Prostate gland (tissue), 2 donors: Measurements from ENCODE around the gene LUM. TPM values are rescaled to one million over a fixed set of nuclear protein-coding genes. Genes with fewer than 3 reads are reported as not detected.

Source experiments
- DNase-seq: peaks from one replicate; pipeline ENCODE4 v3.0.0-alpha.2; 2019; ENCODE audit warnings: low spot score
- H3K27ac ChIP-seq, 2 donors: fragments of 200-600 bp; sonication (generic); 2 replicates each; pipeline ENCODE4 v1.5.1; 2017 to 2019
- H3K27me3 ChIP-seq: fragments of 200-600 bp; sonication (generic); replicated peaks from 2 replicates; pipeline ENCODE4 v1.5.1; 2019; ENCODE audit not compliant: insufficient read depth
- H3K36me3 ChIP-seq, 2 donors: fragments of 200-600 bp; sonication (generic); 1 replicate in 1 of 2; 2 replicates in 1 of 2; pipeline versions ENCODE4 v1.5.1 to v1.8.1; 2017 to 2019
- H3K4me1 ChIP-seq: fragments of 200-600 bp; sonication (generic); replicated peaks from 2 replicates; pipeline ENCODE4 v1.5.1; 2019
- H3K4me3 ChIP-seq, 2 donors: fragments of 200-600 bp; sonication (generic); 2 replicates each; pipeline ENCODE4 v1.5.1; 2017 to 2019
- H3K9me3 ChIP-seq: fragments of 200-600 bp; sonication (generic); 2 replicates; pipeline ENCODE4 v1.5.1; 2017
- POLR2A ChIP-seq: fragments of 450-650 bp; IDR thresholded peaks from one replicate; pipeline ENCODE4 v1.6.1; 2016; ENCODE audit warnings: antibody characterized with exemption, mild to moderate bottlenecking
- POLR2AphosphoS5 ChIP-seq: sonication (generic); formaldehyde crosslinking; IDR thresholded peaks from one replicate; pipeline ENCODE4 v1.6.1; 2017; ENCODE audit warnings: antibody characterized with exemption
- WGBS: methylation state at CpG from one replicate; pipeline ENCODE4 v1.1.5; 2018; 5-methylcytosine and 5-hydroxymethylcytosine counted together
- intact Hi-C: fragments of 100-400 bp; cut with DNase I; formaldehyde crosslinking; loops from one replicate; pipeline ENCODE4 v1.14.2; 2022
- total RNA-seq, 2 donors: library from RNA; depleted of rRNA; stranded (reverse); fragments of >200 nt; gene quantifications; one replicate each; pipeline ENCODE4 v1.1.0, GENCODE V29; 2016
- TF ChIP-seq, protein P1 (sequence below), 4 experiments: fragments of 200-600 bp in 2 of 4; fragments of 450-650 bp in 2 of 4; sonication (generic) in 2 of 4; IDR thresholded peaks; 1 replicate in 3 of 4; 2 replicates in 1 of 4; pipeline ENCODE4 v1.5.1; 2016 to 2019; ENCODE audit warnings: antibody characterized with exemption in 4 of 4, mild to moderate bottlenecking in 2 of 4, moderate library complexity in 2 of 4

The LUM gene
- total RNA-seq, 2 donors from 2014 or later, result 34.3 to 56.1 TPM

DNA sequence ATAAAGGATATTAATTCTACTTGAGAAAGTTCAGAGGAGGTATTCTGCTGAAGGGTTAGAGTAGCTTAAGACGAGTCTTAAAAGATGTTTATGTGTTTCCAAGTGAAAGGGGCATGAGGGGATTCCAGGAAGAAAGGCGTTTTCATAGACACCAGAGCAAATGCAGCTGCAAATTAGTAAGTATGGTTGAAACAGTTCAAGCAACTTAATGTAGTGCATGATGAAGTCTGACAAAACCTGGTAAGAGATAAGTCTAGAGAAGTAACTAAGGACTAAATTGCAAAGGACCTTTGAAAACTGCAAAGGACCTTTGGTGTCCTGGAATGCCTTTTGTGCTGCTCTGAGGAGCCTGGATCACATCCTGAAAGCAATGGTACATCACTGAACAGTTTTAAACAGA lies 11.5 kb downstream of the LUM start:
- no peak for DNase-seq
- Histone ChIP-seq H3K9me3 (no peaks in the 10 kb centered on the region), H3K27me3 (no peaks in the 10 kb centered on the region), H3K27ac (no peak overlapping the region), H3K4me1 (no peaks in the 10 kb centered on the region), H3K4me3 (no peak overlapping the region), H3K36me3 (no peaks in the 10 kb centered on the region)
- intact Hi-C loops, result no loop called here
- 57% methylated on average over 2 of the region's 2 CpGs for WGBS
- TF ChIP-seq, protein P1, sequence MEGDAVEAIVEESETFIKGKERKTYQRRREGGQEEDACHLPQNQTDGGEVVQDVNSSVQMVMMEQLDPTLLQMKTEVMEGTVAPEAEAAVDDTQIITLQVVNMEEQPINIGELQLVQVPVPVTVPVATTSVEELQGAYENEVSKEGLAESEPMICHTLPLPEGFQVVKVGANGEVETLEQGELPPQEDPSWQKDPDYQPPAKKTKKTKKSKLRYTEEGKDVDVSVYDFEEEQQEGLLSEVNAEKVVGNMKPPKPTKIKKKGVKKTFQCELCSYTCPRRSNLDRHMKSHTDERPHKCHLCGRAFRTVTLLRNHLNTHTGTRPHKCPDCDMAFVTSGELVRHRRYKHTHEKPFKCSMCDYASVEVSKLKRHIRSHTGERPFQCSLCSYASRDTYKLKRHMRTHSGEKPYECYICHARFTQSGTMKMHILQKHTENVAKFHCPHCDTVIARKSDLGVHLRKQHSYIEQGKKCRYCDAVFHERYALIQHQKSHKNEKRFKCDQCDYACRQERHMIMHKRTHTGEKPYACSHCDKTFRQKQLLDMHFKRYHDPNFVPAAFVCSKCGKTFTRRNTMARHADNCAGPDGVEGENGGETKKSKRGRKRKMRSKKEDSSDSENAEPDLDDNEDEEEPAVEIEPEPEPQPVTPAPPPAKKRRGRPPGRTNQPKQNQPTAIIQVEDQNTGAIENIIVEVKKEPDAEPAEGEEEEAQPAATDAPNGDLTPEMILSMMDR (IDR thresholded peaks at IDR 0.05), result no peak
- TF ChIP-seq POLR2A (no peak), POLR2AphosphoS5 (no peak)

DNA sequence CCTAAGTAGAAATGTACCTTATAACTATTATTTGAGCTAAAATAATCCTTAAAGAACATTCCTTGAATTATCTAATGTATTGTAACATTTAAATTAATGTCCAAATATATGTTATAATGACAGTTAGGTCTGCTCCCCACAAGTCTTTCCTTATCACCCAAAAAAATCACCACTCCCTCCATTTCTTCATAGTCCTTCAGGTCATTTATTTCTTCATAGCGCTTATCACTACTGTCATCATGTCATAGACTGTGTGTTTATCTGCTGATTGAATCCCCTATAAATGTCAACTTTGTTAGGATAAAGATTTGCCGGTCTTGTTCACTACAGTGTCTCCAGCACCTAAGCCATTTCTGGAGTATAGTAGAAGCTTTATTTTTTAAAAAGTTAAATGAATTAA lies 12.0 kb downstream of the LUM start:
- H3K36me3 ChIP-seq, result no peaks in the 10 kb centered on the region
- H3K9me3 ChIP-seq, result no peaks in the 10 kb centered on the region
- no peak overlapping the region for H3K4me3 ChIP-seq
- no peaks in the 10 kb centered on the region for H3K4me1 ChIP-seq
- DNase-seq, result no peak
- 30% methylated on average over 2 of the region's 2 CpGs for WGBS
- no peak overlapping the region for H3K27ac ChIP-seq
- TF ChIP-seq, protein P1 (IDR thresholded peaks at IDR 0.05), result no peak
- TF ChIP-seq POLR2AphosphoS5 (no peak), POLR2A (no peak)
- intact Hi-C loops, result no loop called here
- H3K27me3 ChIP-seq, result no peaks in the 10 kb centered on the region

DNA sequence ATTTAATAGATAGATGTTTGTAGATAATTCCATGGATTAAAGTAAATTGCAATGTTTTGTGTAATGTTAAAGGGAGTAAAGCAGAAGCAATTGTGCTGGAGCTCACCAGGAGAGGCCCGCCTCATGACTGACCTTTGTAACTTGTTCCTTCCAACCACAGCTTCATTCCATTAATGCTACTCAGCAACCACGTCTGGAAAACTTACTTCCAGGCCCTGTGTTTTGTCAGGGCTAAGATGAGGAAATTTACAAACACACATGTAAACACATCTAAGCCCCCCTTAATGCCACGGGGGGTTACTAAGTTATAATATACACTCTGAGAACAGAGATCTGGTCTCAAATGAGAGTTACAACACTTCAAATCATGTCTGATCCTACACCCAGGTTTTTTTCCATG lies 12.4 kb downstream of the LUM start:
- H3K27ac ChIP-seq, result no peak overlapping the region
- no peak for TF ChIP-seq POLR2AphosphoS5
- TF ChIP-seq, protein P1 (IDR thresholded peaks at IDR 0.05), result no peak
- no peaks in the 10 kb centered on the region for H3K36me3 ChIP-seq
- H3K9me3 ChIP-seq, result no peaks in the 10 kb centered on the region
- no peak overlapping the region for H3K4me3 ChIP-seq
- WGBS, result 29% methylated on average over 3 of the region's 3 CpGs
- no peaks in the 10 kb centered on the region for H3K27me3 ChIP-seq
- no peak for DNase-seq
- intact Hi-C loops, result no loop called here
- no peaks in the 10 kb centered on the region for H3K4me1 ChIP-seq

DNA sequence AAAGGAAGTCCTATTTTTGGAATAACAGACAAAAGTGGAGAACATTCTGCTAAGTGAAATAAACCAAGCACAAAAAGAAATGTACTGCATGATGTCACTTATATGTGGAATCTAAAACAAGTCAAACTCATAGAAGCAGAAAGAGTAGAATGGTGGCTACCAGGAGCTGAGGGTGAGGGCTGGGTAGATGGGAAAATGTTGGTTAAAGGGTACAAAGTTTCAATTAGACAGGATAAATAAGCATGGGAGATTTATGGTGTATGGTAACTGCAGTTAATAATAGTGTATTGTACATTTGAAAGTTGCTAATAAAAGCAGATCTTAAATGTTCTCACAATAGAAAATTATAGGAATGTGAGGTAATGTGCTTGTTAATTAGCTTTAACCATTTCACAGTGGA lies 12.8 kb downstream of the LUM start:
- H3K27ac ChIP-seq, result no peak overlapping the region
- DNase-seq, result no peak
- H3K36me3 ChIP-seq, result no peaks in the 10 kb centered on the region
- TF ChIP-seq, protein P1 (IDR thresholded peaks at IDR 0.05), result no peak
- TF ChIP-seq POLR2AphosphoS5 (no peak), POLR2A (no peak)
- H3K9me3 ChIP-seq, result no peaks in the 10 kb centered on the region
- H3K4me1 ChIP-seq, result no peaks in the 10 kb centered on the region
- no peak overlapping the region for H3K4me3 ChIP-seq
- H3K27me3 ChIP-seq, result no peaks in the 10 kb centered on the region
- intact Hi-C loops, result no loop called here

DNA sequence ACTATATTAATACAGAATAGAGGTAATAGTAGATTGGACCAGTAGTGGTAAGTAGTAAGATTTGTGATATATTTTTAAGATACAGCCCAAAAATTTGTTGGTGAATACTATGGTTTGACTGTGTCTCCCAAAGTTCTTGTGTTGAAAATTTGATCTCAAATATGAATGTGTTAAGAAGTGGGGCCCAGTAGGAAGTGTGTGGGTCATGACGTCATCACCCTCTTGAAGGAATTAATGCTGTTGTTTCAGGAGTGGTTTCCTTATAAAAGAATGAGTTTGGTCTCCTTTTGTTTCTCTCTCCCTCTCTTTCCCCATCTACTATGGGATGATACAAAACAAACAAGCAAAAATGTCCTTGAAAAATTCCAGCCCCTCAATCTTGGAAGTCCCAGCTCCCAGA lies 16.3 kb downstream of the LUM start:
- intact Hi-C loops, result no loop called here
- Histone ChIP-seq H3K4me3 (no peak overlapping the region), H3K9me3 (no peaks in the 10 kb centered on the region), H3K4me1 (no peaks in the 10 kb centered on the region), H3K36me3 (no peaks in the 10 kb centered on the region), H3K27me3 (no peaks in the 10 kb centered on the region), H3K27ac (no peak overlapping the region)
- TF ChIP-seq, protein P1 (IDR thresholded peaks at IDR 0.05), result no peak
- TF ChIP-seq POLR2AphosphoS5 (no peak), POLR2A (no peak)
- no peak for DNase-seq
- 79% methylated on average over 1 of the region's 1 CpG for WGBS
